Panc1 (cell line): ENCODE measurements around the gene LAMP1. TPM values are rescaled to one million over a fixed set of nuclear protein-coding genes. Genes with fewer than 3 reads are reported as not detected.

Source experiments
- ATAC-seq: fragments of 200-7000 bp; cut with Tn5 transposase; 2 replicates; pipeline ENCODE4 v1.9.1; 2020; ENCODE audit warnings: mild to moderate bottlenecking, moderate library complexity
- BruUV-seq: library from RNA; stranded (reverse); fragments of 400-500 nt; replicated peaks from 2 replicates; lab custom pipeline; 2021; lab: Mats Ljungman, UMichigan
- CTCF ChIA-PET: fragments of 300-600 bp; sonication (Branson Sonifier 250); formaldehyde crosslinking; loops from one replicate; lab custom pipeline; 2022; ENCODE audit warnings: antibody characterized with exemption; lab: Charles Lee
- POLR2A ChIA-PET: fragments of 300-600 bp; sonication (Branson Sonifier 250); formaldehyde crosslinking; loops from one replicate; lab custom pipeline; 2022; ENCODE audit warnings: antibody characterized with exemption; lab: Charles Lee
- DNase-seq: peaks from one replicate; pipeline ENCODE4 v3.0.0-alpha.2; 2010; ENCODE audit warnings: low read depth, low spot score
- H3K27ac ChIP-seq: 2 replicates; pipeline ENCODE4 v1.5.1; 2011; ENCODE audit warnings: mild to moderate bottlenecking, low read length, inconsistent platforms
- H3K27me3 ChIP-seq: fragments of 200-500 bp; sonication (Bioruptor generic); 2 replicates; pipeline ENCODE4 v1.6.0; 2014; ENCODE audit warnings: low read length, inconsistent platforms; ENCODE audit not compliant: control insufficient read depth, insufficient read depth
- H3K36me3 ChIP-seq: fragments of 200-500 bp; sonication (Bioruptor generic); 2 replicates; pipeline ENCODE4 v1.5.1; 2014; ENCODE audit warnings: inconsistent platforms, mild to moderate bottlenecking, low read length, moderate library complexity; ENCODE audit not compliant: control insufficient read depth, insufficient read depth
- H3K4me1 ChIP-seq: 2 replicates; pipeline ENCODE4 v1.5.1; 2011; ENCODE audit warnings: inconsistent platforms, mild to moderate bottlenecking, low read length, moderate library complexity; ENCODE audit not compliant: control insufficient read depth, insufficient read depth
- H3K4me3 ChIP-seq, 2 experiments: 2 replicates each; pipeline ENCODE4 v1.5.1; 2011 to 2012; ENCODE audit warnings: low read depth in 2 of 2, low read length in 2 of 2, mild to moderate bottlenecking in 2 of 2, inconsistent platforms in 1 of 2, moderate library complexity in 1 of 2
- H3K9me3 ChIP-seq: fragments of 200-500 bp; sonication (Bioruptor generic); 2 replicates; pipeline ENCODE4 v1.5.1; 2014; ENCODE audit warnings: low read depth, mild to moderate bottlenecking, inconsistent platforms, low read length, moderate library complexity; ENCODE audit not compliant: control insufficient read depth, insufficient read depth
- POLR2AphosphoS5 ChIP-seq: IDR thresholded peaks from 2 replicates; pipeline ENCODE4 v1.6.1; 2012; ENCODE audit warnings: mild to moderate bottlenecking, low read depth, low read length, moderate library complexity
- SIN3A ChIP-seq: IDR thresholded peaks from 2 replicates; pipeline ENCODE4 v1.6.1; 2012; ENCODE audit warnings: low read depth, mild to moderate bottlenecking, low read length, moderate library complexity, borderline replicate concordance; ENCODE audit not compliant: insufficient read depth
- TCF7L2 ChIP-seq: IDR thresholded peaks from 2 replicates; pipeline ENCODE4 v1.6.1; 2011; ENCODE audit warnings: mild to moderate bottlenecking, low read depth, low read length, inconsistent platforms
- in situ Hi-C: cut with HindIII; loops from 2 replicates; pipeline ENCODE4 v1.10.0; 2016; ENCODE audit warnings: low sequenced_read_pairs, low pct_unique_long_range_greater_than_20kb
- intact Hi-C: fragments of 100-400 bp; cut with micrococcal nuclease; formaldehyde crosslinking; loops from one replicate; pipeline ENCODE4 v1.10.0; 2022; ENCODE audit not compliant: unreplicated experiment
- total RNA-seq: library from RNA; stranded (reverse); gene quantifications from one replicate; pipeline ENCODE4 v1.2.1, GENCODE V29; 2021; ENCODE audit not compliant: unreplicated experiment
- TF ChIP-seq, protein P1 (sequence below), 2 experiments: IDR thresholded peaks; 2 replicates each; pipeline ENCODE4 v1.6.1; 2011 to 2012; ENCODE audit warnings: low read depth in 2 of 2, control low read depth in 1 of 2, low read length in 1 of 2, mild to moderate bottlenecking in 1 of 2, moderate library complexity in 1 of 2; ENCODE audit not compliant: insufficient read depth in 1 of 2
- TF ChIP-seq, protein P2 (sequence below): fragments of 450-650 bp; IDR thresholded peaks from 2 replicates; pipeline ENCODE4 v1.5.1; 2017; ENCODE audit warnings: mild to moderate bottlenecking

The LAMP1 gene
- total RNA-seq, 1 experiment from 2014 or later, result 212 TPM

DNA sequence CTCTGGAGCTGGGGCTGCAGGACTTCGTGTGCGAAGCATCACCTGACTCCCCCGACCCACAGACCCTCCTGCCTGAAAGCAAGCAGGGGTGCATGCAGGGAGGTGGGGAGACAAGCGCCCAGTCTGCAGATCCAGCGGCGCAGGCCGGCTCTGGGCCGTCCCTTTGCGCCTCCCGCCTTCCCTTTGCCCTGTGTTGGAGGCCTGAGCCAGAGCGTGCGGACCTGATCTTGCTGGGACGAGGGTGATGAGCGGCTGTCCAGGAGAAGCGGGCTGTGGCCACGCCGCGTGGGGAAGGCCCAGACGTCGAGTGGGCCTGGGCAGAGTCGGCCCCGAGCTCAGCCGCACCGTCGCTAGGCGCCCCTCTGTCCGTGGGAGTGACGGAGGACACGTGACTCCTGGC, 72.2 kb downstream of the LAMP1 start:
- H3K9me3 ChIP-seq, result no peaks in the 10 kb centered on the region
- H3K4me3 ChIP-seq, result no peak overlapping the region
- ChIA-PET POLR2A (no interaction called here), CTCF (no interaction called here)
- DNase-seq (no peak), ATAC-seq (no peak)
- no peak overlapping the region for H3K27ac ChIP-seq
- in situ Hi-C loops, result no loop called here
- no peaks in the 10 kb centered on the region for H3K27me3 ChIP-seq
- BruUV-seq, result no TSS peak
- H3K36me3 ChIP-seq, result no peaks in the 10 kb centered on the region
- intact Hi-C loops, result no loop called here
- H3K4me1 ChIP-seq, result no peaks in the 10 kb centered on the region
- TF ChIP-seq, protein P1, sequence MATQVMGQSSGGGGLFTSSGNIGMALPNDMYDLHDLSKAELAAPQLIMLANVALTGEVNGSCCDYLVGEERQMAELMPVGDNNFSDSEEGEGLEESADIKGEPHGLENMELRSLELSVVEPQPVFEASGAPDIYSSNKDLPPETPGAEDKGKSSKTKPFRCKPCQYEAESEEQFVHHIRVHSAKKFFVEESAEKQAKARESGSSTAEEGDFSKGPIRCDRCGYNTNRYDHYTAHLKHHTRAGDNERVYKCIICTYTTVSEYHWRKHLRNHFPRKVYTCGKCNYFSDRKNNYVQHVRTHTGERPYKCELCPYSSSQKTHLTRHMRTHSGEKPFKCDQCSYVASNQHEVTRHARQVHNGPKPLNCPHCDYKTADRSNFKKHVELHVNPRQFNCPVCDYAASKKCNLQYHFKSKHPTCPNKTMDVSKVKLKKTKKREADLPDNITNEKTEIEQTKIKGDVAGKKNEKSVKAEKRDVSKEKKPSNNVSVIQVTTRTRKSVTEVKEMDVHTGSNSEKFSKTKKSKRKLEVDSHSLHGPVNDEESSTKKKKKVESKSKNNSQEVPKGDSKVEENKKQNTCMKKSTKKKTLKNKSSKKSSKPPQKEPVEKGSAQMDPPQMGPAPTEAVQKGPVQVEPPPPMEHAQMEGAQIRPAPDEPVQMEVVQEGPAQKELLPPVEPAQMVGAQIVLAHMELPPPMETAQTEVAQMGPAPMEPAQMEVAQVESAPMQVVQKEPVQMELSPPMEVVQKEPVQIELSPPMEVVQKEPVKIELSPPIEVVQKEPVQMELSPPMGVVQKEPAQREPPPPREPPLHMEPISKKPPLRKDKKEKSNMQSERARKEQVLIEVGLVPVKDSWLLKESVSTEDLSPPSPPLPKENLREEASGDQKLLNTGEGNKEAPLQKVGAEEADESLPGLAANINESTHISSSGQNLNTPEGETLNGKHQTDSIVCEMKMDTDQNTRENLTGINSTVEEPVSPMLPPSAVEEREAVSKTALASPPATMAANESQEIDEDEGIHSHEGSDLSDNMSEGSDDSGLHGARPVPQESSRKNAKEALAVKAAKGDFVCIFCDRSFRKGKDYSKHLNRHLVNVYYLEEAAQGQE (IDR thresholded peaks at IDR 0.05; ENCODE audit: insufficient read depth in 1 of 2, low read depth in 2 of 2, low read length in 1 of 2), result no peak
- TF ChIP-seq, protein P2, sequence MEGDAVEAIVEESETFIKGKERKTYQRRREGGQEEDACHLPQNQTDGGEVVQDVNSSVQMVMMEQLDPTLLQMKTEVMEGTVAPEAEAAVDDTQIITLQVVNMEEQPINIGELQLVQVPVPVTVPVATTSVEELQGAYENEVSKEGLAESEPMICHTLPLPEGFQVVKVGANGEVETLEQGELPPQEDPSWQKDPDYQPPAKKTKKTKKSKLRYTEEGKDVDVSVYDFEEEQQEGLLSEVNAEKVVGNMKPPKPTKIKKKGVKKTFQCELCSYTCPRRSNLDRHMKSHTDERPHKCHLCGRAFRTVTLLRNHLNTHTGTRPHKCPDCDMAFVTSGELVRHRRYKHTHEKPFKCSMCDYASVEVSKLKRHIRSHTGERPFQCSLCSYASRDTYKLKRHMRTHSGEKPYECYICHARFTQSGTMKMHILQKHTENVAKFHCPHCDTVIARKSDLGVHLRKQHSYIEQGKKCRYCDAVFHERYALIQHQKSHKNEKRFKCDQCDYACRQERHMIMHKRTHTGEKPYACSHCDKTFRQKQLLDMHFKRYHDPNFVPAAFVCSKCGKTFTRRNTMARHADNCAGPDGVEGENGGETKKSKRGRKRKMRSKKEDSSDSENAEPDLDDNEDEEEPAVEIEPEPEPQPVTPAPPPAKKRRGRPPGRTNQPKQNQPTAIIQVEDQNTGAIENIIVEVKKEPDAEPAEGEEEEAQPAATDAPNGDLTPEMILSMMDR, result no peak
- TF ChIP-seq SIN3A (no peak), POLR2AphosphoS5 (no peak), TCF7L2 (no peak)

GRCh38 chr13:113369881-113370280, 72.8 kb downstream of the LAMP1 start:
- Histone ChIP-seq H3K4me1 (no peaks in the 10 kb centered on the region), H3K4me3 (no peak overlapping the region), H3K27me3 (no peaks in the 10 kb centered on the region), H3K27ac (no peak overlapping the region), H3K9me3 (no peaks in the 10 kb centered on the region), H3K36me3 (no peaks in the 10 kb centered on the region)
- ChIA-PET POLR2A (no interaction called here), CTCF (no interaction called here)
- TF ChIP-seq, protein P1 (IDR thresholded peaks at IDR 0.05; ENCODE audit: insufficient read depth in 1 of 2, low read depth in 2 of 2, low read length in 1 of 2), result no peak
- no peak for TF ChIP-seq TCF7L2
- in situ Hi-C loops (no loop called here), intact Hi-C loops (loop anchor here (10.0 kb wide), 1 partner anchor 95 kb away; no protein-coding TSS in a partner anchor)
- ATAC-seq (no peak), DNase-seq (no peak)
- no TSS peak for BruUV-seq
